IPS-NIHi11 (cell line): Measurements from ENCODE around the gene HOXB6.

ENCODE experiments used
- DNase-seq: peaks from one replicate; pipeline ENCODE4 v3.0.0; 2012; ENCODE audit warnings: mixed read lengths, low spot score

Gene HOXB6

GRCh38 chr17:48609033-48609432 is 4.2 kb upstream of the HOXB6 start:
- DNase-seq = no peak

GRCh38 chr17:48608494-48608834 is 3.7 kb upstream of the HOXB6 start:
- no peak for DNase-seq

- DNase-seq = no peak
Measured at GRCh38 chr17:48606892-48607614, 2.3 kb upstream of the HOXB6 start.

- DNase-seq = no peak
Measured at GRCh38 chr17:48605991-48606891, 1.5 kb upstream of the HOXB6 start.

GRCh38 chr17:48605409-48605919 is 678 bp upstream of the HOXB6 start:
- DNase-seq = no peak

GRCh38 chr17:48603959-48604769 is 622 bp downstream of the HOXB6 start:
- DNase-seq = no peak

GRCh38 chr17:48601539-48602425 is 3.0 kb downstream of the HOXB6 start:
- DNase-seq = no peak

- DNase-seq = no peak
Measured at GRCh38 chr17:48601207-48601538, 3.6 kb downstream of the HOXB6 start.

- no peak for DNase-seq
Measured at GRCh38 chr17:48600244-48601098, 4.3 kb downstream of the HOXB6 start.

- DNase-seq = no peak
Measured at GRCh38 chr17:48599354-48599753, 5.4 kb downstream of the HOXB6 start.

GRCh38 chr17:48598736-48599135 is 6.0 kb downstream of the HOXB6 start:
- no peak for DNase-seq

- peak; percentile 53 for DNase-seq
Measured at GRCh38 chr17:48597778-48598631, 6.8 kb downstream of the HOXB6 start.

- DNase-seq = no peak
Measured at GRCh38 chr17:48597528-48597777, 7.3 kb downstream of the HOXB6 start.

- DNase-seq = no peak
Measured at GRCh38 chr17:48596735-48597527, 7.9 kb downstream of the HOXB6 start.

GRCh38 chr17:48596000-48596734 is 8.6 kb downstream of the HOXB6 start:
- DNase-seq = no peak

- no peak for DNase-seq
Measured at GRCh38 chr17:48595278-48595999, 9.3 kb downstream of the HOXB6 start.

GRCh38 chr17:48594538-48595277 is 10.1 kb downstream of the HOXB6 start:
- no peak for DNase-seq
